ENCODE data around the gene MAML3.
"Not testable (repeated sequence)": the region's sequence is repeated elsewhere in the genome, so short reads cannot be mapped to it uniquely, and the experiment has no call there.

Gene MAML3

GRCh38 chr4:139961344-139961946 lies 192.5 kb downstream of the MAML3 start:
- DNase-seq (ENCODE audit: low read depth in 3 of 3), result no peak

- no peak for DNase-seq (ENCODE audit: low read depth in 3 of 3)
These were observed 194.6 kb downstream of the MAML3 start for GRCh38 chr4:139959396-139959795.

- DNase-seq (ENCODE audit: low read depth in 3 of 3), result no peak
These were observed 195.3 kb downstream of the MAML3 start for GRCh38 chr4:139958739-139959098.

- no peak for DNase-seq (ENCODE audit: low read depth in 3 of 3)
These were observed 195.8 kb downstream of the MAML3 start for GRCh38 chr4:139957986-139958738.

- DNase-seq (ENCODE audit: low read depth in 3 of 3), result no peak
These were observed 196.9 kb downstream of the MAML3 start for GRCh38 chr4:139957065-139957464.

- DNase-seq (ENCODE audit: low read depth in 3 of 3), result no peak
These were observed 197.4 kb downstream of the MAML3 start for GRCh38 chr4:139956507-139957017.

GRCh38 chr4:139955600-139955999 lies 198.4 kb downstream of the MAML3 start:
- no peak for DNase-seq (ENCODE audit: low read depth in 3 of 3)

GRCh38 chr4:139954512-139954911 lies 199.5 kb downstream of the MAML3 start:
- no peak for DNase-seq (ENCODE audit: low read depth in 3 of 3)

- no peak for DNase-seq (ENCODE audit: low read depth in 3 of 3)
These were observed 203.0 kb downstream of the MAML3 start for GRCh38 chr4:139951021-139951420.

GRCh38 chr4:139950568-139950967 lies 203.4 kb downstream of the MAML3 start:
- peak in 1 of 3 experiments; percentile 13 for DNase-seq (ENCODE audit: low read depth in 3 of 3)

GRCh38 chr4:139944916-139945315 lies 209.1 kb downstream of the MAML3 start:
- not testable (repeated sequence) for DNase-seq (ENCODE audit: low read depth in 3 of 3)

GRCh38 chr4:139943277-139943676 lies 210.7 kb downstream of the MAML3 start:
- no peak for DNase-seq (ENCODE audit: low read depth in 3 of 3)

GRCh38 chr4:139942241-139942640 lies 211.7 kb downstream of the MAML3 start:
- DNase-seq (ENCODE audit: low read depth in 3 of 3), result no peak

- no peak for DNase-seq (ENCODE audit: low read depth in 3 of 3)
These were observed 213.4 kb downstream of the MAML3 start for GRCh38 chr4:139940600-139940999.

GRCh38 chr4:139938414-139938813 lies 215.6 kb downstream of the MAML3 start:
- no peak for DNase-seq (ENCODE audit: low read depth in 3 of 3)

- no peak for DNase-seq (ENCODE audit: low read depth in 3 of 3)
These were observed 218.1 kb downstream of the MAML3 start for GRCh38 chr4:139935911-139936310.

GRCh38 chr4:139934708-139935195 lies 219.2 kb downstream of the MAML3 start:
- DNase-seq (ENCODE audit: low read depth in 3 of 3), result no peak

- no peak for DNase-seq (ENCODE audit: low read depth in 3 of 3)
These were observed 219.8 kb downstream of the MAML3 start for GRCh38 chr4:139934057-139934707.

GRCh38 chr4:139933541-139933940 lies 220.4 kb downstream of the MAML3 start:
- no peak for DNase-seq (ENCODE audit: low read depth in 3 of 3)

GRCh38 chr4:139933104-139933503 lies 220.9 kb downstream of the MAML3 start:
- DNase-seq (ENCODE audit: low read depth in 3 of 3), result no peak

- no peak for DNase-seq (ENCODE audit: low read depth in 3 of 3)
These were observed 229.2 kb downstream of the MAML3 start for GRCh38 chr4:139924782-139925181.

GRCh38 chr4:139922406-139923024 lies 231.5 kb downstream of the MAML3 start:
- DNase-seq (ENCODE audit: low read depth in 3 of 3), result no peak
